HCT116 (cell line): Measurements from ENCODE around the gene P2RX7.

ENCODE experiments used
- POLR2A ChIP-seq: IDR thresholded peaks from 2 replicates; pipeline ENCODE4 v1.7.0; 2011; ENCODE audit warnings: borderline replicate concordance; ENCODE audit not compliant: insufficient read depth, insufficient read length; ENCODE audit errors: extremely low read depth
- TF ChIP-seq, protein P1 (sequence below), 3 experiments: fragments of 200-600 bp in 1 of 3; sonication (generic) in 1 of 3; IDR thresholded peaks in 2 of 3; conservative IDR thresholded peaks in 1 of 3; 2 replicates each; pipeline ENCODE4 v1.5.1; 2012 to 2017; ENCODE audit warnings: low read depth in 2 of 3, low read length in 2 of 3, antibody characterized with exemption in 1 of 3, borderline replicate concordance in 1 of 3, control low read depth in 1 of 3, mild to moderate bottlenecking in 1 of 3, mixed read lengths in 1 of 3, mixed run types in 1 of 3, moderate library complexity in 1 of 3; ENCODE audit not compliant: insufficient read depth in 1 of 3
- TF ChIP-seq, protein P2 (sequence below): IDR thresholded peaks from 2 replicates; pipeline ENCODE4 v1.6.1; 2012; ENCODE audit warnings: low read depth

DNA sequence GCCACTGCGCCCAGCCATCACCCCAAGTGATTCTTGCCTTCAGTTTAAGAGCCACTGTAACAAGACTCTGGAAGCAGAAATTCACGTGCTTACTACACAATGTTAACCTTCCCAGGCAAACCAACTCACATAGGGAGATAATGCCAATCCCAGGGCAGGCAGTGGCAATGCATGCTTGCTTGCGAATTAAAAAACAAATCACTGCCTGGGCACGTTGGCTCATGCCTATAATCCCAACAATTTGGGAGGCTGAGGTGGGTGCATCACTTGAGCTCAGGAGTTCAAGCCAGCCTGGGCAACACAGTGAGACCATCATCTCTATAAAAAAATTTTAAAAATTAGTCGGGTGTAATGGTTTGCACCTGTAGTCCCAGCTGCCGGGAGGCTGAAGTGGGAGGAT, 39.5 kb downstream of the P2RX7 start:
- TF ChIP-seq, protein P1, sequence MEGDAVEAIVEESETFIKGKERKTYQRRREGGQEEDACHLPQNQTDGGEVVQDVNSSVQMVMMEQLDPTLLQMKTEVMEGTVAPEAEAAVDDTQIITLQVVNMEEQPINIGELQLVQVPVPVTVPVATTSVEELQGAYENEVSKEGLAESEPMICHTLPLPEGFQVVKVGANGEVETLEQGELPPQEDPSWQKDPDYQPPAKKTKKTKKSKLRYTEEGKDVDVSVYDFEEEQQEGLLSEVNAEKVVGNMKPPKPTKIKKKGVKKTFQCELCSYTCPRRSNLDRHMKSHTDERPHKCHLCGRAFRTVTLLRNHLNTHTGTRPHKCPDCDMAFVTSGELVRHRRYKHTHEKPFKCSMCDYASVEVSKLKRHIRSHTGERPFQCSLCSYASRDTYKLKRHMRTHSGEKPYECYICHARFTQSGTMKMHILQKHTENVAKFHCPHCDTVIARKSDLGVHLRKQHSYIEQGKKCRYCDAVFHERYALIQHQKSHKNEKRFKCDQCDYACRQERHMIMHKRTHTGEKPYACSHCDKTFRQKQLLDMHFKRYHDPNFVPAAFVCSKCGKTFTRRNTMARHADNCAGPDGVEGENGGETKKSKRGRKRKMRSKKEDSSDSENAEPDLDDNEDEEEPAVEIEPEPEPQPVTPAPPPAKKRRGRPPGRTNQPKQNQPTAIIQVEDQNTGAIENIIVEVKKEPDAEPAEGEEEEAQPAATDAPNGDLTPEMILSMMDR (IDR thresholded peaks at IDR 0.05 in 2 of 3, conservative IDR thresholded peaks at IDR 0.05 in 1 of 3; ENCODE audit: borderline replicate concordance in 1 of 3, insufficient read depth in 1 of 3, low read depth in 2 of 3, low read length in 2 of 3), result no peak
- TF ChIP-seq POLR2A, result no peak
- TF ChIP-seq, protein P2, sequence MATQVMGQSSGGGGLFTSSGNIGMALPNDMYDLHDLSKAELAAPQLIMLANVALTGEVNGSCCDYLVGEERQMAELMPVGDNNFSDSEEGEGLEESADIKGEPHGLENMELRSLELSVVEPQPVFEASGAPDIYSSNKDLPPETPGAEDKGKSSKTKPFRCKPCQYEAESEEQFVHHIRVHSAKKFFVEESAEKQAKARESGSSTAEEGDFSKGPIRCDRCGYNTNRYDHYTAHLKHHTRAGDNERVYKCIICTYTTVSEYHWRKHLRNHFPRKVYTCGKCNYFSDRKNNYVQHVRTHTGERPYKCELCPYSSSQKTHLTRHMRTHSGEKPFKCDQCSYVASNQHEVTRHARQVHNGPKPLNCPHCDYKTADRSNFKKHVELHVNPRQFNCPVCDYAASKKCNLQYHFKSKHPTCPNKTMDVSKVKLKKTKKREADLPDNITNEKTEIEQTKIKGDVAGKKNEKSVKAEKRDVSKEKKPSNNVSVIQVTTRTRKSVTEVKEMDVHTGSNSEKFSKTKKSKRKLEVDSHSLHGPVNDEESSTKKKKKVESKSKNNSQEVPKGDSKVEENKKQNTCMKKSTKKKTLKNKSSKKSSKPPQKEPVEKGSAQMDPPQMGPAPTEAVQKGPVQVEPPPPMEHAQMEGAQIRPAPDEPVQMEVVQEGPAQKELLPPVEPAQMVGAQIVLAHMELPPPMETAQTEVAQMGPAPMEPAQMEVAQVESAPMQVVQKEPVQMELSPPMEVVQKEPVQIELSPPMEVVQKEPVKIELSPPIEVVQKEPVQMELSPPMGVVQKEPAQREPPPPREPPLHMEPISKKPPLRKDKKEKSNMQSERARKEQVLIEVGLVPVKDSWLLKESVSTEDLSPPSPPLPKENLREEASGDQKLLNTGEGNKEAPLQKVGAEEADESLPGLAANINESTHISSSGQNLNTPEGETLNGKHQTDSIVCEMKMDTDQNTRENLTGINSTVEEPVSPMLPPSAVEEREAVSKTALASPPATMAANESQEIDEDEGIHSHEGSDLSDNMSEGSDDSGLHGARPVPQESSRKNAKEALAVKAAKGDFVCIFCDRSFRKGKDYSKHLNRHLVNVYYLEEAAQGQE, result no peak
